GM13977 (cell line): Measurements from ENCODE around the gene FKBP15.
"Not testable (repeated sequence)": the region's sequence is repeated elsewhere in the genome, so short reads cannot be mapped to it uniquely, and the experiment has no call there.

Source experiments
- DNase-seq: peaks from one replicate; pipeline ENCODE4 v3.0.0; 2012; ENCODE audit warnings: low spot score
- CTCF ChIP-seq: IDR thresholded peaks from 2 replicates; pipeline ENCODE4 v1.5.1; 2012; ENCODE audit warnings: mild to moderate bottlenecking, control low read depth; ENCODE audit not compliant: insufficient read depth; ENCODE audit errors: extremely low read depth, missing control alignments
- in situ Hi-C: fragments of 300-500 bp; cut with MboI; formaldehyde crosslinking; loops from one replicate; pipeline ENCODE4 v1.12.0; 2022; ENCODE audit warnings: low sequenced_read_pairs, low pct_unique_long_range_greater_than_20kb, mixed read lengths, inconsistent platforms; ENCODE audit not compliant: unreplicated experiment

FKBP15 gene

DNA sequence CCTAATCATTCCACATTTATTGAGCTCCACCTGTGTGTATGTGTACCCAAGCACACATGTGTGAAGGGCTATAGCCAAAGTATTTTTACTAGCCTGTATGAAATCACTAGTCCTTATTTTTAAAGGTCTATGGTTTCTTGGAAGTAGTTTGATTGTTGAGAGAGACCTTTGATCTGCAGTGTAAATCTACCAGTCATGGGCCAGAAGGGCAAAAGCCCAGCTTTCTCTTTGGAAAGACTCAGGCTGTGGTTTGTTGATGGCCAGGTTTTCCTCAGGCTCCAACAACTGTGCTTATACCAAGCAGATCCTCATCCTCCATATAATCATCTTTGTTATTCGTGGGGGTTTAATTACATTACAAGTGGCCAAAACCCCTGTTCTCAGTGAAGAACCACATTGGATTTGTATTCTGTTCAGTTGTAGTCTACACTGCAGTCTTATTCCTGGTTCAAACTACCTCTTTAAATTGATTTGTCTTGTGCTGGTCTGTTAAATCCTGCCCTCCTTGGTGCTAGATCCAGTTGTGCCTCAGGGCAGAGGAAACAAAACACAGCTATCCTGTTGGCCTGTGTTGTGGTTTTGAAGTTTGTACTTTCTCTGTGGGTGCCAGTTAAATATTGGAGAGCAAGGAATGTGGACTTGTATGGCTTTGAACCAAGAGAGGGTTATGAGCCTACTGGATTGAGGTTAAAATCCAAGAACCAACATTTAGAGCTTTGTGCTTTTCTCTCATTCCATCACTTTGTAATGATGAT, 41.0 kb upstream of the FKBP15 start:
- no peak for TF ChIP-seq CTCF
- in situ Hi-C loops, result no loop called here
- DNase-seq, result no peak

DNA sequence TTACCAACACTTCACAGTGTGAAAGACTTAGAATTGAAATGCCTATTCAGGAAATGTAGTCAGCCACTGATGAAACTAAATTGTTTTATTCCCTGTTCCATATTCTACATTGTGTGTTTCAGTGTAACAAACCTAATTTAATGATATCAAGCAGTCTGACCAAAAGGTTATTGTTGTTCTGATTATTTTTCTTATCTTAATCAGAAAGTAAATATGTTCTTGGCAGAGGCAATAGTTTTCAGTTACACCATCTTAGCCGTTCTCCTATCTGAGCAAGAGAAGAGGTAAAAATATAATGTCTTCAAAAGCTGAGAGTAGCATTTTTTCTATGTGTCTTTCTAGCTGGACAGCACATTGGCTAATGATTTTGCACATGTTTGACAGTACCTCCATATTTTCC, 37.2 kb upstream of the FKBP15 start:
- TF ChIP-seq CTCF, result no peak
- no peak for DNase-seq
- in situ Hi-C loops, result no loop called here

DNA sequence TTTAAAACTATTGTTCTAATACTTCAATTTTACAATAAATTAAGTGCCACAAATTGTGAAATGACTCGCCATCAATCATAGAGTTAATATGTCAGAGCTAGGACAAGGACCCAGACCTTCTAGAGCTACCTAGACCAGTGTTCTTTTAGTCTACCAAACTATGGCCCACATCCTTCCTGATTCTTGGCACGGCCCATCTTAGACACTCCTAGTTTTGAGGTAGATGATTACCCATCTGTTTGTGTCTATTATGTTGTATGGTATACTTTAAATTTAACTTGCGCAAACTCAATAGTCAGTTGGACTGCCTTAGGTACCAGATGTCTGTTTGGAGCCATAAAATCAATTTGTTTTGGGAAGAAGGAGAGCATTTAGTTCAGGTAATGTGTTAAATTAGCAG, 36.8 kb upstream of the FKBP15 start:
- DNase-seq, result no peak
- in situ Hi-C loops, result no loop called here
- no peak for TF ChIP-seq CTCF

DNA sequence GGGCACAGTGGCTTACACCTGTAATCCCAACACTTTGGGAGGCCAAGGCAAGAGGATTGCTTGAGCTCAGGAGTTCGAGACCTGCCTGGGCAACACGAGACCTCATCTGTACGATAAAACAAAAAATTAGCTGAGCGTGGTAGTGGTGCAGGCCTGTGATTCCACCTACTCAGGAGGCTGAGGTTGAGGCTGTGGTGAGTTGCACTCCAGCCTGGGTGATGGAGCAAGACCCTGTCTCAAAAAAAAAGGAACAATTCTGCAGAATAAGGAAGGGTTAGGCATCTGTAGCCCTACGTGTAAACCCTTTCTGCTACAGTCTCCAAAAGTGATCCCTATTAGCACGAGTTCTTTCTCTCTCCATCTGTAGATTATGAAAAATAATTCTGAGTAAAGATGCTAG, 34.4 kb upstream of the FKBP15 start:
- DNase-seq, result no peak

GRCh38 chr9:113254991-113255390, 33.9 kb upstream of the FKBP15 start:
- no peak for DNase-seq
- in situ Hi-C loops, result no loop called here
- no peak for TF ChIP-seq CTCF

More for the DNA sequence above, 34.4 kb upstream of the FKBP15 start:
- in situ Hi-C loops, result no loop called here
- no peak for TF ChIP-seq CTCF

DNA sequence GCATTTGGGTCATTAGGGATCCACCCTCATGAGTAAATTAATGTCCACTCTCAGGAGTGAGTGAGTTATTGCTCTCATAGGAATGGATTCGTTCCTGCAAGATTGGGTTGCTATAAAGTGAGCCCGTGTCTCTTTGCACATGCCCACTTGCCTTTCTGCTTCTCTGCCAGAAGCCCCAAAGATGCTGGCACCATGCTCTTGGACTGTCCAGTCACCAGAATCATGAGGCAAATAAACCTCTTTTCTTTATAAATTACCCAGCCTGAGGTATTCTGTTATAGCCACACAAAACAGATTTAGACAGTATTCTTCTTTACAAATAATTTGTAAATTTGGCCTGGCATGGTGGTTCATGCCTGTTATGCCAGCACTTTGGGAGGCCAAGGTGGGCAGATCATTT, 29.7 kb upstream of the FKBP15 start:
- in situ Hi-C loops, result no loop called here
- DNase-seq, result no peak
- no peak for TF ChIP-seq CTCF

GRCh38 chr9:113249661-113250060, 28.6 kb upstream of the FKBP15 start:
- in situ Hi-C loops, DNase-seq: not testable (repeated sequence)
